H1 (cell line): Measurements from ENCODE around the gene RHOV. TPM values are rescaled to one million over a fixed set of nuclear protein-coding genes. Genes with fewer than 3 reads are reported as not detected.

Source experiments
- CHD7 ChIP-seq: fragments of 300-600 bp; sonication (generic); IDR thresholded peaks from 2 replicates; pipeline ENCODE4 v1.7.1; 2012; ENCODE audit warnings: low read length, moderate library complexity, mild to moderate bottlenecking, inconsistent platforms; ENCODE audit not compliant: insufficient replicate concordance
- USF2 ChIP-seq: IDR thresholded peaks from 2 replicates; pipeline ENCODE4 v1.6.1; 2011; ENCODE audit warnings: low read length, improper control_type of control experiment
- polyA plus RNA-seq, 7 experiments: library from polyadenylated mRNA; depleted of rRNA in 3 of 7; stranded (reverse) in 5 of 7; unstranded in 2 of 7; fragments of >200 nt in 5 of 7; fragments of 200-250 nt in 2 of 7; gene quantifications; 1 replicate in 5 of 7; 2 replicates in 1 of 7; 4 replicates in 1 of 7; pipeline versions ENCODE4 v1.2.1 to v1.2.3, GENCODE V29; 2011 to 2013; ENCODE audit warnings: missing spikeins in 2 of 7, mixed read lengths in 2 of 7
- total RNA-seq: library from RNA; stranded (reverse); fragmentation: NEBNext Ultra II Directional; extraction: Animal tissue kit (Norgen Biotek cat#: 25700); gene quantifications from 2 replicates; pipeline ENCODE4 v1.2.1, GENCODE V29; 2021

RHOV gene
- total and polyA plus RNA-seq, 2 of the 8 experiments (the other 6 are each of a cell fraction or from before 2014, with no cell fraction given), result 1.5 to 2.7 TPM

GRCh38 chr15:40852529-40852928, 21.5 kb downstream of the RHOV start (continued):
- no peak for TF ChIP-seq CHD7
- TF ChIP-seq USF2, result no peak
